GM12865 (cell line): ENCODE data around the gene DTYMK.

Experiments used
- DNase-seq: peaks from one replicate; pipeline ENCODE4 v3.0.0; 2010; ENCODE audit warnings: low read depth
- H3K4me3 ChIP-seq: 2 replicates; pipeline ENCODE4 v1.5.1; 2011; ENCODE audit warnings: mild to moderate bottlenecking, low read depth, low read length, control low read depth
- CTCF ChIP-seq: IDR thresholded peaks from 2 replicates; pipeline ENCODE4 v1.5.1; 2011; ENCODE audit warnings: low read length, control low read depth, low read depth, inconsistent platforms; ENCODE audit not compliant: insufficient read depth; ENCODE audit errors: missing control alignments

Gene DTYMK

GRCh38 chr2:241724259-241724974 is 37.8 kb upstream of the DTYMK start:
- no peak overlapping the region for H3K4me3 ChIP-seq
- TF ChIP-seq CTCF = no peak
- no peak for DNase-seq

- DNase-seq = no peak
- H3K4me3 ChIP-seq = no peak overlapping the region
Observed at GRCh38 chr2:241722896-241723454, 36.4 kb upstream of the DTYMK start.

GRCh38 chr2:241721852-241722251 is 35.2 kb upstream of the DTYMK start:
- no peak for TF ChIP-seq CTCF
- no peak overlapping the region for H3K4me3 ChIP-seq
- DNase-seq = no peak

More at GRCh38 chr2:241722896-241723454, 36.4 kb upstream of the DTYMK start:
- TF ChIP-seq CTCF = no peak

- no peak for TF ChIP-seq CTCF
- H3K4me3 ChIP-seq = no peak overlapping the region
- no peak for DNase-seq
Observed at GRCh38 chr2:241720560-241720959, 33.9 kb upstream of the DTYMK start.

- DNase-seq = no peak
- H3K4me3 ChIP-seq = no peak overlapping the region
- TF ChIP-seq CTCF = no peak
Observed at GRCh38 chr2:241720099-241720498, 33.5 kb upstream of the DTYMK start.

GRCh38 chr2:241719093-241719492 is 32.5 kb upstream of the DTYMK start:
- H3K4me3 ChIP-seq = no peak overlapping the region
- no peak for TF ChIP-seq CTCF
- no peak for DNase-seq

- no peak overlapping the region for H3K4me3 ChIP-seq
- TF ChIP-seq CTCF = no peak
- DNase-seq = no peak
Observed at GRCh38 chr2:241708879-241709278, 22.3 kb upstream of the DTYMK start.
